Liver (tissue), 9 donors: ENCODE data around the gene ITPRID2. TPM values are rescaled to one million over a fixed set of nuclear protein-coding genes. Genes with fewer than 3 reads are reported as not detected.

Source experiments
- DNase-seq: peaks from one replicate; pipeline ENCODE4 v3.0.0-alpha.2; 2017; ENCODE audit warnings: low spot score
- H3K27ac ChIP-seq, 2 donors: one replicate each; pipeline ENCODE4 v1.7.0; 2013; ENCODE audit warnings: inconsistent platforms in 2 of 2, low read length in 2 of 2, control low read depth in 1 of 2, low read depth in 1 of 2, mild to moderate bottlenecking in 1 of 2
- H3K27me3 ChIP-seq, 4 donors: one replicate each; pipeline versions ENCODE4 v1.6.1 to v1.7.0; 2013; ENCODE audit warnings: low read length in 3 of 4, inconsistent platforms in 1 of 4, mild to moderate bottlenecking in 1 of 4, moderate library complexity in 1 of 4; ENCODE audit not compliant: control insufficient read depth in 4 of 4, insufficient read depth in 4 of 4
- H3K36me3 ChIP-seq, 4 donors: one replicate each; pipeline versions ENCODE4 v1.6.1 to v1.7.0; 2013; ENCODE audit warnings: low read length in 3 of 4, mild to moderate bottlenecking in 3 of 4, low read depth in 1 of 4, moderate library complexity in 1 of 4; ENCODE audit not compliant: control insufficient read depth in 4 of 4, insufficient read depth in 3 of 4
- H3K4me1 ChIP-seq, 4 donors: one replicate each; pipeline versions ENCODE4 v1.6.1 to v1.7.0; 2013; ENCODE audit warnings: low read length in 3 of 4, mild to moderate bottlenecking in 3 of 4, moderate library complexity in 1 of 4; ENCODE audit not compliant: control insufficient read depth in 4 of 4, insufficient read depth in 4 of 4
- H3K4me3 ChIP-seq, 3 donors: one replicate each; pipeline versions ENCODE4 v1.6.1 to v1.7.0; 2013; ENCODE audit warnings: low read length in 3 of 3, control low read depth in 1 of 3, low read depth in 1 of 3, mild to moderate bottlenecking in 1 of 3
- H3K9ac ChIP-seq, 2 donors: one replicate each; pipeline ENCODE4 v1.7.0; 2013; ENCODE audit warnings: low read length in 2 of 2, mild to moderate bottlenecking in 2 of 2, moderate library complexity in 2 of 2, control low read depth in 1 of 2, low read depth in 1 of 2
- H3K9me3 ChIP-seq, 4 donors: one replicate each; pipeline versions ENCODE4 v1.6.1 to v1.7.0; 2013; ENCODE audit warnings: low read length in 3 of 4; ENCODE audit not compliant: control insufficient read depth in 4 of 4
- ATF3 ChIP-seq: IDR thresholded peaks from 2 replicates; pipeline ENCODE4 v1.6.1; 2016; ENCODE audit warnings: antibody characterized with exemption
- EGR1 ChIP-seq, 2 donors: IDR thresholded peaks; 2 replicates each; pipeline ENCODE4 v1.6.1; 2016 to 2018; ENCODE audit warnings: antibody characterized with exemption in 2 of 2, low read depth in 2 of 2
- FOXA2 ChIP-seq: IDR thresholded peaks from 2 replicates; pipeline ENCODE4 v1.6.1; 2016; ENCODE audit warnings: antibody characterized with exemption
- HNF4A ChIP-seq, 2 donors: conservative IDR thresholded peaks; 2 replicates each; pipeline ENCODE4 v1.6.1; 2016; ENCODE audit warnings: antibody characterized with exemption in 2 of 2, mild to moderate bottlenecking in 2 of 2
- HNF4G ChIP-seq: IDR thresholded peaks from 2 replicates; pipeline ENCODE4 v1.6.1; 2016; ENCODE audit warnings: antibody characterized with exemption
- NR2F2 ChIP-seq: IDR thresholded peaks from 2 replicates; pipeline ENCODE4 v1.6.1; 2016; ENCODE audit warnings: antibody characterized with exemption
- REST ChIP-seq: IDR thresholded peaks from 2 replicates; pipeline ENCODE4 v1.6.1; 2016; ENCODE audit warnings: antibody characterized with exemption, mild to moderate bottlenecking
- RXRA ChIP-seq, 2 donors: IDR thresholded peaks; 2 replicates each; pipeline ENCODE4 v1.6.1; 2017 to 2018; ENCODE audit warnings: antibody characterized with exemption in 2 of 2, mild to moderate bottlenecking in 1 of 2
- SP1 ChIP-seq: IDR thresholded peaks from 2 replicates; pipeline ENCODE4 v1.6.1; 2018; ENCODE audit warnings: antibody characterized with exemption, mild to moderate bottlenecking
- TAF1 ChIP-seq: conservative IDR thresholded peaks from 2 replicates; pipeline ENCODE4 v1.6.1; 2016; ENCODE audit warnings: antibody characterized with exemption, mild to moderate bottlenecking
- YY1 ChIP-seq: IDR thresholded peaks from 2 replicates; pipeline ENCODE4 v1.6.1; 2016; ENCODE audit warnings: antibody characterized with exemption, mild to moderate bottlenecking
- ZBTB33 ChIP-seq: IDR thresholded peaks from 2 replicates; pipeline ENCODE4 v1.6.1; 2016; ENCODE audit warnings: antibody characterized with exemption
- WGBS: extraction: QIAGEN DNeasy Blood & Tissue Kit; methylation state at CpG from one replicate; pipeline ENCODE4 v1.1.7; 2013; 5-methylcytosine and 5-hydroxymethylcytosine counted together
- polyA plus RNA-seq, 2 donors: library from polyadenylated mRNA; stranded (reverse) in 1 of 2; unstranded in 1 of 2; fragments of 200-250 nt in 1 of 2; fragments of >200 nt in 1 of 2; fragmentation: Nextera tagmentation in 1 of 2; extraction: Ambion mirVana in 1 of 2; gene quantifications; one replicate each; pipeline versions ENCODE4 v1.2.1 to v1.2.3, GENCODE V29; 2013 to 2015
- total RNA-seq, 2 donors: library from RNA; depleted of rRNA; stranded (reverse); fragments of >200 nt; gene quantifications; one replicate each; pipeline ENCODE4 v1.2.3, GENCODE V29; 2014
- donor health status: healthy.
- donor health status: healthy.
- donor health status: healthy.
- donor health status: healthy.
- donor health status: healthy.

The ITPRID2 gene
- total and polyA plus RNA-seq, 4 donors = 31.2 to 145 (median 55.1) TPM

GRCh38 chr2:181846399-181847197 lies 44.9 kb upstream of the ITPRID2 start:
- Histone ChIP-seq H3K27ac (no peak overlapping the region), H3K9ac (no peak overlapping the region), H3K4me1 (peaks cover 0 to 1% (median 0%) of the 10 kb centered on the region in 4 donors), H3K9me3 (no peaks in the 10 kb centered on the region), H3K36me3 (no peaks in the 10 kb centered on the region), H3K4me3 (no peak overlapping the region), H3K27me3 (no peaks in the 10 kb centered on the region)
- WGBS = 47% methylated on average over 4 of the region's 4 CpGs
- no peak for TF ChIP-seq HNF4G
- no peak for TF ChIP-seq ATF3
- no peak for TF ChIP-seq TAF1
- no peak for DNase-seq

- no peaks in the 10 kb centered on the region for H3K36me3 ChIP-seq
Observed at GRCh38 chr2:181847198-181847556, 44.4 kb upstream of the ITPRID2 start.

GRCh38 chr2:181847702-181848101 lies 43.8 kb upstream of the ITPRID2 start:
- no peak for DNase-seq
- Histone ChIP-seq H3K9me3 (no peaks in the 10 kb centered on the region), H3K4me1 (peaks cover 0 to 1% (median 0%) of the 10 kb centered on the region in 4 donors), H3K9ac (no peak overlapping the region), H3K36me3 (no peaks in the 10 kb centered on the region), H3K4me3 (no peak overlapping the region), H3K27ac (no peak overlapping the region), H3K27me3 (no peaks in the 10 kb centered on the region)
- WGBS = 89% methylated on average over 2 of the region's 2 CpGs
- TF ChIP-seq HNF4G = no peak
- no peak for TF ChIP-seq SP1
- TF ChIP-seq FOXA2 = no peak
- no peak for TF ChIP-seq REST
- TF ChIP-seq YY1 = no peak
- TF ChIP-seq NR2F2 = no peak
- TF ChIP-seq ZBTB33 = no peak
- no peak for TF ChIP-seq RXRA (IDR thresholded peaks at IDR 0.05)
- no peak for TF ChIP-seq EGR1 (IDR thresholded peaks at IDR 0.05; ENCODE audit: low read depth in 2 of 2)

More at GRCh38 chr2:181847198-181847556, 44.4 kb upstream of the ITPRID2 start:
- H3K4me1 ChIP-seq = peaks cover 0 to 1% (median 0%) of the 10 kb centered on the region in 4 donors
- no peak overlapping the region for H3K27ac ChIP-seq
- H3K9me3 ChIP-seq = no peaks in the 10 kb centered on the region
- no peak for TF ChIP-seq NR2F2
- no peak for TF ChIP-seq ATF3
- TF ChIP-seq REST = no peak
- TF ChIP-seq HNF4A (conservative IDR thresholded peaks at IDR 0.05) = no peak
- no peak for TF ChIP-seq FOXA2
- DNase-seq = no peak
- no peak overlapping the region for H3K4me3 ChIP-seq
- no peaks in the 10 kb centered on the region for H3K27me3 ChIP-seq
- no peak overlapping the region for H3K9ac ChIP-seq
